Lower leg skin (tissue), 4 donors: ENCODE data around the gene MPP7. TPM values are rescaled to one million over a fixed set of nuclear protein-coding genes. Genes with fewer than 3 reads are reported as not detected.

Source experiments
- DNase-seq, 2 donors: peaks; one replicate each; pipeline ENCODE4 v3.0.0-alpha.2; 2019; ENCODE audit warnings: low spot score in 2 of 2
- H3K4me3 ChIP-seq: fragments of 200-600 bp; sonication (generic); 2 replicates; pipeline ENCODE4 v1.5.1; 2017; ENCODE audit warnings: mild to moderate bottlenecking, low read depth; ENCODE audit not compliant: poor library complexity, severe bottlenecking
- POLR2A ChIP-seq, 2 donors: fragments of 450-650 bp; IDR thresholded peaks; one replicate each; pipeline ENCODE4 v1.6.1; 2016 to 2017; ENCODE audit warnings: antibody characterized with exemption in 2 of 2, mild to moderate bottlenecking in 1 of 2, moderate library complexity in 1 of 2
- WGBS, 2 donors: methylation state at CpG; one replicate each; pipeline ENCODE4 v1.1.5; 2018; 5-methylcytosine and 5-hydroxymethylcytosine counted together
- intact Hi-C: fragments of 100-400 bp; cut with DNase I; formaldehyde crosslinking; loops from one replicate; pipeline ENCODE4 v1.15.0; 2023; ENCODE audit warnings: low total_unique reads
- total RNA-seq, 4 donors: library from RNA; depleted of rRNA; stranded (reverse); fragments of >200 nt; gene quantifications; one replicate each; pipeline ENCODE4 v1.1.0, GENCODE V29; 2016
- TF ChIP-seq, protein P1 (sequence below), 3 donors: fragments of 450-650 bp; IDR thresholded peaks; one replicate each; pipeline ENCODE4 v1.5.1; 2016; ENCODE audit warnings: antibody characterized with exemption in 3 of 3, mild to moderate bottlenecking in 3 of 3, moderate library complexity in 2 of 3

The MPP7 gene
- total RNA-seq, 4 donors from 2014 or later, result 48.2 to 66.7 (median 59.0) TPM

DNA sequence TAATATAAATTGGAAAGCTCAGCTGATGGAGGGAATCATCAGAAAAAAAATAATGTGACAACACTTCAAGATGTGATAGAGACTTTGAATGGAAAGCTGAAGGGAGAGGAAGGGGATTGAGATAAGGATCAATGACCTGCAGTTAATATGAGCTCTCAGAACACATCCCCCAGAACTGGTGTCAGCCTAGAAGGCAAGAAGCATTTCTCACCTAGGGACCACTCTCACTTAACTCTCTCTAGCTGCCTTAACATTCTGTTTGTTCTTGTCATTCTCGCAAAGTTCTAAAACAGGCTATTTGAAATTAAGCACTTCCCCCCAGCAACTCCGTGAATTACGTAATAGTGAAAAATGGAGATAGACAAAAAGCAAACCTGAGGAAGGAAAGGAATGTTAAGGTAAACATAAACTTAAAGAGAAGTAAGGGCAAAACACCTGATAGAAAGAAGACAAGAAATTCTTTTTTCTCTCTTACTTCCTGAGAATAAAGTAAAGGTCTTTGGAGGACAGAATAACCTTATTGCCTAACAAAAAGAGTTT, 1.2 kb upstream of the MPP7 start:
- intact Hi-C loops, result no loop called here
- 47 to 52% methylated on average over 3 of the region's 3 CpGs for WGBS, 2 donors
- TF ChIP-seq, protein P1, sequence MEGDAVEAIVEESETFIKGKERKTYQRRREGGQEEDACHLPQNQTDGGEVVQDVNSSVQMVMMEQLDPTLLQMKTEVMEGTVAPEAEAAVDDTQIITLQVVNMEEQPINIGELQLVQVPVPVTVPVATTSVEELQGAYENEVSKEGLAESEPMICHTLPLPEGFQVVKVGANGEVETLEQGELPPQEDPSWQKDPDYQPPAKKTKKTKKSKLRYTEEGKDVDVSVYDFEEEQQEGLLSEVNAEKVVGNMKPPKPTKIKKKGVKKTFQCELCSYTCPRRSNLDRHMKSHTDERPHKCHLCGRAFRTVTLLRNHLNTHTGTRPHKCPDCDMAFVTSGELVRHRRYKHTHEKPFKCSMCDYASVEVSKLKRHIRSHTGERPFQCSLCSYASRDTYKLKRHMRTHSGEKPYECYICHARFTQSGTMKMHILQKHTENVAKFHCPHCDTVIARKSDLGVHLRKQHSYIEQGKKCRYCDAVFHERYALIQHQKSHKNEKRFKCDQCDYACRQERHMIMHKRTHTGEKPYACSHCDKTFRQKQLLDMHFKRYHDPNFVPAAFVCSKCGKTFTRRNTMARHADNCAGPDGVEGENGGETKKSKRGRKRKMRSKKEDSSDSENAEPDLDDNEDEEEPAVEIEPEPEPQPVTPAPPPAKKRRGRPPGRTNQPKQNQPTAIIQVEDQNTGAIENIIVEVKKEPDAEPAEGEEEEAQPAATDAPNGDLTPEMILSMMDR (IDR thresholded peaks at IDR 0.05), result no peak
- no peak for TF ChIP-seq POLR2A (IDR thresholded peaks at IDR 0.05)
- DNase-seq, result no peak
- no peak overlapping the region for H3K4me3 ChIP-seq

DNA sequence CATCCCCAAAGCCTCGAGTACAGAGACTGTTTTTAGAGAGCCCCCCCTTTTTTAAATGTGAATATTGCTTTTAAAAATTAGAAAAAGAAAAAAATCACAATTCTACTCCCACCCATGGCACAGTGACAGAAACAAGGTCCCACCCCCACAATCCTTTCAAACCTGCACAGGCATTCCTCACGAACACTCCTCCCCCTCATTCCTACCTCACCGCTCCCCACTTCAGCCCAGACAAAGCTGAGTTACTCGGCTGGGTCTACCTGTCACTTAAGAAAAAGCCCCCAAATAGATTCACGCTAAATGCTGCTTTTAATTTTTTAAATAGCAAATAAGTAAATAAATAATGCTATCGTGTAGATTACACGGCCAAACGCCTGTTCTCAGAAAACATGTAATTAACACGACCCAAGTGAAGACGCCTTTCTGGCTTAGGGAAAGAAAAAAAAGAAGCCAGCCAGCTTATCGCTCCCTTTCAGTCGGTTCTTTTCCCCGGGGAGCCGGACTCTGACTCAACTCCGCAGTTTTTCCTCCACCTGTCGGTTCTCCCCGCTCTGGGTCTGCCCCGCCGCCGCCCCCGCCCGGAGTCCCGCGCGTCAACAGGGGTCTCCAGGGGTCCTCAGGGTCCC, 739 bp downstream of the MPP7 start:
- DNase-seq, result peak; percentile 43 to 90
- intact Hi-C loops, result no loop called here
- TF ChIP-seq, protein P1 (IDR thresholded peaks at IDR 0.05), result no peak
- TF ChIP-seq POLR2A (IDR thresholded peaks at IDR 0.05), result no peak
- WGBS, 2 donors, result 3% methylated on average over 25 of the region's 25 CpGs
- peak overlapping the region; percentile 71 for H3K4me3 ChIP-seq

DNA sequence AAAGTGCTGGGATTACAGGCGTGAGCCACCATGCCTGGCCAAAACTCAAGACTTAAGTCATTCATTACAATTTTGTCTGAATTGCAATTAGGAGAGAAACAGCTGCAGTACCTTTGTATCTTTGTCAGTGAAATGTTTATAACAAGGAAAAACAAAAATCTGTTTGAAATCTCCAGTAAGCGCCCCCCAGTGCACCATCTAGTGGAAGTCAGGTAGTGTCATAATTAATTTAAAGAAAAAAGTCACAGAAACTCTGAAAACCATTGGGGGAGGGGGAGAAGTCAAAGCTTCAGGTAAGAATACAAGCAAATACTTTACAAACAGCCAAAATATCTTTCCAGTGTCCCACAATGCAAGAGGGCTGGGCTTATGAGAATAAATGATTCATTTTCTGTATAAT, 2.8 kb downstream of the MPP7 start:
- TF ChIP-seq, protein P1 (IDR thresholded peaks at IDR 0.05), result no peak
- no peak for TF ChIP-seq POLR2A (IDR thresholded peaks at IDR 0.05)
- no peak overlapping the region for H3K4me3 ChIP-seq
- intact Hi-C loops, result no loop called here
- 63 to 92% methylated on average over 2 of the region's 2 CpGs for WGBS, 2 donors
- no peak for DNase-seq

DNA sequence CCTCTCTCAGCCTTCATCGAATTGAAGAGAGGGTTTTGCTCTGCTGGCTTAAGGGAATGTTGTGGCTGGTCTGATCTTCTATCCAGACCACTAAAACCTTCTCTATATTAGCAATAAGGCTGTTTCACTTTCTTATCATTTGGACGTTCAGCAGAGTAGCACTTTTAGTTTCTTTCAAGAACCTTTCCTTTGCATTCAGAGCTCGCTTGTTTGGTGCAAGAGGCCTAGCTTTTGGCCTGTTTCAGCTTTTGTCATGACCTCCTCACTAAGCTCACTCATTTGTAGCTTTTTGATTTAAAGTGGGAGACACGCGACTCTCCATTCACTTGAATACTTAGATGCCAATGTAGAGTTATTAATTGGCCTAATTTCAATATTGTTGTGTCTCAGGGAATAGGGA, 3.9 kb downstream of the MPP7 start:
- H3K4me3 ChIP-seq, result no peak overlapping the region
- intact Hi-C loops, result no loop called here
- DNase-seq, result no peak
- no peak for TF ChIP-seq POLR2A (IDR thresholded peaks at IDR 0.05)
- TF ChIP-seq, protein P1 (IDR thresholded peaks at IDR 0.05), result no peak
- WGBS, 2 donors, result 78 to 82% methylated on average over 5 of the region's 5 CpGs

DNA sequence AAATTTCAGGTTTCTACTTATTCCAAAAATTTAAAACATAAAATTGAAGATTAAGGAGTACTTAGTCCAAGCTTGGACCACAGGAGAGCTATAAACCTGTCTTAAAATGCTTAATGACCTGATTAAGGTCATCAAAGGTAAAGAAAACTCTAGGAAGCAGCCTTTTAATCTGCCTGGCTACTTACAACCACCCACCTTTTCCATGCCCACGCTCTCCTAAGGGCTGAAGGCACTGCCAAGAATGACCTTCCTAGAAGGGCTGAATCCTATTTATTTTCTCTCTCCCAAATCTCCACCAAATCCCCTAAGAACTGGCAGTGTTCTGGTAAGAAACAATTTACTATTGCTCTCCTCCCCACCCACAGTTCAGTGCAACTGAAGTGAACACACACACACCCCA, 6.8 kb downstream of the MPP7 start:
- no peak for DNase-seq
- TF ChIP-seq POLR2A (IDR thresholded peaks at IDR 0.05), result no peak
- TF ChIP-seq, protein P1 (IDR thresholded peaks at IDR 0.05), result no peak
- intact Hi-C loops, result no loop called here
- 40 to 46% methylated on average over 1 of the region's 1 CpG for WGBS, 2 donors
- no peak overlapping the region for H3K4me3 ChIP-seq

DNA sequence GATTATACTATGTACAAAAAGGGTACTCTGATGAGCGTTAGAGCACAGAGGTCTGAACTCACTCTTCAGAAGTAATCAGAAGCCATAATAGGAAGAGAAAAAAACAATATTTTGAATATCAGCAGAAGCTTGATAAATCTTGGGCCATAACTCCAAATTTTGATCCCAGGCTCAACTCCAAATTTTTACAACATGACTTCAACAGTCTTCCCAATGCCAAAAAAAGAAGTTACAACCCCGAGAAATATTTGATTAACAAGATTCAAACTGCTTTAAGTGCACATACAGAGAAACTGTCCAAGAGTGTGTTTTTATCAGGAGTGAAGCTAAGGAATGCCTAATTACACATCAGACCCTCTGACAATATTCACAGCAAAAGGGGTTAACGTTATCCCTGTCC, 7.5 kb downstream of the MPP7 start:
- intact Hi-C loops, result no loop called here
- DNase-seq, result no peak
- WGBS, 2 donors, result 32 to 37% methylated on average over 3 of the region's 3 CpGs

More for the DNA sequence above, 7.5 kb downstream of the MPP7 start:
- TF ChIP-seq POLR2A (IDR thresholded peaks at IDR 0.05), result no peak
- TF ChIP-seq, protein P1 (IDR thresholded peaks at IDR 0.05), result no peak
- no peak overlapping the region for H3K4me3 ChIP-seq
